GM19193 (cell line): ENCODE results near the gene ATP10A.

Experiments used
- POLR2A ChIP-seq: IDR thresholded peaks from 4 replicates; pipeline ENCODE4 v1.6.1; 2011; ENCODE audit not compliant: insufficient read depth, insufficient read length; ENCODE audit errors: extremely low read depth

Gene ATP10A, protein sequence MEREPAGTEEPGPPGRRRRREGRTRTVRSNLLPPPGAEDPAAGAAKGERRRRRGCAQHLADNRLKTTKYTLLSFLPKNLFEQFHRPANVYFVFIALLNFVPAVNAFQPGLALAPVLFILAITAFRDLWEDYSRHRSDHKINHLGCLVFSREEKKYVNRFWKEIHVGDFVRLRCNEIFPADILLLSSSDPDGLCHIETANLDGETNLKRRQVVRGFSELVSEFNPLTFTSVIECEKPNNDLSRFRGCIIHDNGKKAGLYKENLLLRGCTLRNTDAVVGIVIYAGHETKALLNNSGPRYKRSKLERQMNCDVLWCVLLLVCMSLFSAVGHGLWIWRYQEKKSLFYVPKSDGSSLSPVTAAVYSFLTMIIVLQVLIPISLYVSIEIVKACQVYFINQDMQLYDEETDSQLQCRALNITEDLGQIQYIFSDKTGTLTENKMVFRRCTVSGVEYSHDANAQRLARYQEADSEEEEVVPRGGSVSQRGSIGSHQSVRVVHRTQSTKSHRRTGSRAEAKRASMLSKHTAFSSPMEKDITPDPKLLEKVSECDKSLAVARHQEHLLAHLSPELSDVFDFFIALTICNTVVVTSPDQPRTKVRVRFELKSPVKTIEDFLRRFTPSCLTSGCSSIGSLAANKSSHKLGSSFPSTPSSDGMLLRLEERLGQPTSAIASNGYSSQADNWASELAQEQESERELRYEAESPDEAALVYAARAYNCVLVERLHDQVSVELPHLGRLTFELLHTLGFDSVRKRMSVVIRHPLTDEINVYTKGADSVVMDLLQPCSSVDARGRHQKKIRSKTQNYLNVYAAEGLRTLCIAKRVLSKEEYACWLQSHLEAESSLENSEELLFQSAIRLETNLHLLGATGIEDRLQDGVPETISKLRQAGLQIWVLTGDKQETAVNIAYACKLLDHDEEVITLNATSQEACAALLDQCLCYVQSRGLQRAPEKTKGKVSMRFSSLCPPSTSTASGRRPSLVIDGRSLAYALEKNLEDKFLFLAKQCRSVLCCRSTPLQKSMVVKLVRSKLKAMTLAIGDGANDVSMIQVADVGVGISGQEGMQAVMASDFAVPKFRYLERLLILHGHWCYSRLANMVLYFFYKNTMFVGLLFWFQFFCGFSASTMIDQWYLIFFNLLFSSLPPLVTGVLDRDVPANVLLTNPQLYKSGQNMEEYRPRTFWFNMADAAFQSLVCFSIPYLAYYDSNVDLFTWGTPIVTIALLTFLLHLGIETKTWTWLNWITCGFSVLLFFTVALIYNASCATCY (N-terminal part only)

GRCh38 chr15:25863111-25863967 lies at the start of gene ATP10A:
Gene ATP10A, minus strand, starts transcription at chr15:25863327. Its CDS starts 231 bp downstream, at chr15:25863096.
- no peak for TF ChIP-seq POLR2A

DNA sequence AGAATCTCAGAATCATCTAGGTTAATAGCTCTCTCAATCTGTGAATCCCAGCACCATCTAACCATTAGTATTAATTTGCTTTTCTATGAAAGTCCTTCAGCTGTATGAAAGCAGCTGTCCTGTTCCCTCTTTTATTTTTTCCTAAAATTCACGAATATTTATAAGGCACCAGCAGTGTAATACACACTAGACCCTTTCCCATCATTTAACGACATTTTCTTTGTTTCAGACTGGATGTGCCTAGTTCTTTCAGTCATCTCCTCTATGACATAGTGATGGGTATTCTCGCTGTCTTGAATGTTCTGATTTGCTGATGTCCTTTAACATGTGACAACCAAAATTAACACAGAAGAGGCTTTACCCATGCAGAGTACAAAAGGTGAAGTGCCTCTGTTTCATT lies 48.9 kb upstream of the ATP10A start:
- no peak for TF ChIP-seq POLR2A

GRCh38 chr15:25910832-25911231 lies 47.7 kb upstream of the ATP10A start:
- no peak for TF ChIP-seq POLR2A

- no peak for TF ChIP-seq POLR2A
Measured at GRCh38 chr15:25909806-25910205, 46.7 kb upstream of the ATP10A start.

DNA sequence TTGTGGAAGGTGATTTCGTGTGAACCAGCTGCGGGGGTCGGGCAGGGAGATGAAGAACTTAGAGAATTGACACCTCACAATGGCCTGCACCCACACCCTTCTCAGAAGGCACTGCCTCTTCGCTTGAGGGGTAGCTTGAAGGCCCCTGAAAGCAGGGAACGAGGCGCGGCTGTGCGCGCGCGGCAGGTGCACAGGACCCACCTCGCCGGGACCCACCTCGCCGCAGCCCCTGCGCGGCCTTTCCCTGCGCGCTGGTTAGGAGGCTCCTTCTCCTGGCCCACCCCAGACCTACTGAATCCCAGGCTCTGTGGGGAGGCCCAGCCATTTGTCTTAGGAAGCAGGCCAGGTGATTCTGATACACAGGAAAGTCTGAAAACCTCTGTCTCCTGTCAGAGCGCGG lies 46.2 kb upstream of the ATP10A start:
- TF ChIP-seq POLR2A, result no peak

DNA sequence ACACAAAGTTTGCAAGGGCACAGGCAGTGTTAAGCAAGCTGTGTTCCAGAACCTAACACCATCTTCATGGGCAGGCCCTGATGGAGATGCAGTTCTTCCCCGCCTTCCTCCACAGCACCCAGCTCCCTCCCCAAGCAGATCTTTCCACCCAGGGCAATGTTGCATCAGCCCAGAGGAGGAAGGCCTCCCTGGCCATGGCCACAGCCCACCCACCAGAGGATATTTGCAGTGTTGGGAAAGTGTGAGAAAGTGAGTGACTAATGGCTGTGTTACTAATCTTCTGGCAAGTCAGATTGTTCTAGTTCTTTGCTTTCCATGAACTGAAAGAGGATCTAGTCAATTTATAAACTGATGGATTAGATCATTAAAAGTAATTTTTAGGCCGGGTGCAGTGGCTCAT lies 42.0 kb upstream of the ATP10A start:
- no peak for TF ChIP-seq POLR2A

DNA sequence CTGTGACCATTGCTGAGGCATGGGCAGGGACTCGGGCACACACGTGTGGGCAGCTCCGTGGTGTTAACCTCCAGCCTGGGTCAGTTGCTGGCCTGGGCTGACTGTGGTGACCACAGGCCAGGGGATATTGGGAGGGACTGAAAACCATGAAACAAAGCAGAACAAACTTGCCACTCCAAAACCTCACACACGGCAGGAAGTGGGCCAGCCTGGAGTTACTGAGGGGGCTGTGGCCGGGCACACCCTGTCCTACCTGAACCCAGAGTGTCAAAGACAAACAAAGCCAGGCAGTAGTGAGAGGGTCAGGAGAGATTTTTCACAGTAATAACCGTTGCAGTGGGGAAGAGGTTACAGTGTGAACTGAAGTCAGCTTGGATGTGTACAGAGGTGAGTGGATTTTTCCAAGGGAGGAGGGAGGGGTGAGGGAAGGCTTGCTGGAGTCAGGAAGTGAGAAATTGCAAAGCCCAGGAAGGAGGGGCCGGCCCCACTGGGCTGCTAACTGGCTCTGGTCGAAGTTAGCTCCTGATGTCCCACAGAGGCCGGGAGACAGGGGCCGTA lies 40.0 kb upstream of the ATP10A start:
- TF ChIP-seq POLR2A, result no peak

DNA sequence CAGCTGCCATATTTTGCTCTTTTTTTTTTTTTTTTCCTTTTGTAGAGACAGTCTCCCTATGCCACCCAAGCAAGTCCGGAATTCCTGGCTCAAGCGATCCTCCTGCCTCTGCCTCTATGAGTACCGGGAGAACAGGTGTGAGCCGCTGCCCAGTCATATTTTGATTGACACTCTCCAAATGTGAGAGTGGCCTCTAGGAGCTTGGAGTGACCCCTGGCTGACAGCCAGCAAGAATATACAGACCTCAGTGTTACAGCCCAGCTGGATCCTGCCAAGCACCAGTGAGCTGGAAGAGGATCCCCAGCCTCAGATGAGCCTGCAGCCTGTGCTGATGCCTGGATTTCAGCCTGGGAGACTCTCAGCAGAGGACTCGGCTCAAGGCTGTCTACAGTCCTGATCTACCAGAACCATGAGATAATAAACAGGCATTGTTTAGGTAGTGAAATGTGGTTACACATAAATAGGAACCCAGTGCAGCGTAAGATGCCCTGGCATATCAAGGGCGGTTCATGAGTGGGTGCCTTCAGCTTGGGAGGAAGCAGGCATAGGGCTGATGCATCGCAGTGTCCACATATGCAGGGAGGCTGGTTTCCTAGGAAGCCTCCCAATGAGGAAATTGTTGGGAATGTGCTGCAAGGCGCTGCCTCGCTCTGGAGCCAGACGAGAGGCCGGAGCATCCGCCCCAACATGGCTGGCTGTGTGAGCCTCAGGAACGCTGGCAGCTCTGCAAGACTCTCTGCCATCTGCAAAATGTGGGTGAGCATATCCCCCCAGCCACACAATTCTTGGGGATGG lies 38.9 kb upstream of the ATP10A start:
- TF ChIP-seq POLR2A, result no peak

- no peak for TF ChIP-seq POLR2A
Measured at GRCh38 chr15:25900901-25901300, 37.8 kb upstream of the ATP10A start.

- TF ChIP-seq POLR2A, result no peak
Measured at GRCh38 chr15:25900431-25900830, 37.3 kb upstream of the ATP10A start.

- TF ChIP-seq POLR2A, result no peak
Measured at GRCh38 chr15:25899870-25900269, 36.7 kb upstream of the ATP10A start.

DNA sequence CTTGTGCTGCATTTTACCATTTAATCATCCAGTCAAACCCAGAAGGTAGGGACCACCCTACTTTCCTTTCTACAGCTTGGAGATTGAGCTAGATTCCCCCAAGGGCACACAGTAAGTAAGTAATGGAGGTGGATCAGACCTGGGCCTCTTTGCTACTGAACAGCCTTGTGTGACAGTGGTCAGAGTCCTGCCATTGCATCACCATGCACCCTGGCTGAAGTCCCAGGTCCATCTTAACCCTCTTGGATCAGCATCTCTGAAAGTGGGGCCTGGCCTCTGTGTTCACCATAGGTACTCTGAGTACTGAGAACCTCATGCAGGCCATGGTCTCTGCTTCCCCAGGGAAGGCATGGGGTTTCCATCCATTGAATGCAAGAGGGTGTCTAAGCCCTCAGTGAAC lies 34.5 kb upstream of the ATP10A start:
- TF ChIP-seq POLR2A, result no peak

DNA sequence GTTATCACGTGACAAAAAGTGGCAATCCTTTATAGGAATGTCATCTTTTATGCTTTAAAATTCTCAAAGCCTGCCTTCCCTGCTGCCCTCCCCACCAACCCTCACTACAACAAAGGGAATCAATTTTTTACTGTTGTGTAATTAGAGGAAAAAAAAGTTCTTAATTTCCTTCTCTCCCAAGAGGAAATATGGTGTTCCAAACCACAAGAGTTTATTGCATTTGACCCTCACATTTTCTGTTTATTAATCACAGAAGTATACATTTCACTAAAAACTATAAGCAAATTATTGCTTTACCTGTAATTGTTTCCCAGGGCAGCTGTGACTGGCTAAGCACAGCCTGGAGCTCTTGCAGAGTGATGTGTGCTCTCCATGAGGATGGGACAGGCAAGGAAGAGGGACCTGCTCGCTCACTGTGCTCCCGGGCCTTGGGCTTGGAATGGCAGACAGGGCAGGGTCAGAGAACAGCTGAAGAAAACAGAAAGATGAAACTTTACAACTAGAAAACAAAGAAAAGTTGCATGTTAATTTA lies 31.3 kb upstream of the ATP10A start:
- TF ChIP-seq POLR2A, result no peak

DNA sequence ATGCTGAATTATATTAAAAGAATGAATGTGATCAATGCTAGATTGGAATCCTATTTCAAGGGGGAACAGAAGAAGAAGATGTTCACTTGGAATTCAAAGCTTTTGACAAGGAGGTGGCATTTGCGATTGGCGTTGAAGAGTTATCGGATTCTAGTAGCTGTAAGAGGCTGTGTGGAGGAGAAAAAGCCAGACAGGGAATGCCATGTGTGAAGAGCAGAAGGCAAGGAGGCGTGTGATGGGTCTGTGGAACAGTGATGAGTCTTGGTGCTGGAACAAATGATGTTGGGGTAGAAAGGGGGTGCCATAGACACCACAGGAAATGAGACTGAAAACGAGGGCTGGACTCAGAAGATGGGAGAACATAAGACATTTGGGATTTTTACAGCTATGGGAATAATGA lies 30.5 kb upstream of the ATP10A start:
- TF ChIP-seq POLR2A, result no peak

- no peak for TF ChIP-seq POLR2A
Measured at GRCh38 chr15:25892126-25892525, 29.0 kb upstream of the ATP10A start.
